IPS-18c (cell line): Measurements from ENCODE around the gene TMCC2.

ENCODE experiments used
- H3K4me3 ChIP-seq: 2 replicates; pipeline ENCODE4 v1.7.0; 2013; ENCODE audit warnings: low read depth, mild to moderate bottlenecking, low read length, moderate library complexity; ENCODE audit not compliant: insufficient read depth
- H3K9me3 ChIP-seq: one replicate; pipeline ENCODE4 v1.6.1; 2013; ENCODE audit warnings: mild to moderate bottlenecking, low read length, moderate library complexity; ENCODE audit not compliant: control insufficient read depth, insufficient read depth

Gene TMCC2

GRCh38 chr1:205319081-205320018 lies 91.6 kb downstream of the TMCC2 start:
- H3K9me3 ChIP-seq = no peaks in the 10 kb centered on the region
- peak overlapping the region; percentile 46 for H3K4me3 ChIP-seq

DNA sequence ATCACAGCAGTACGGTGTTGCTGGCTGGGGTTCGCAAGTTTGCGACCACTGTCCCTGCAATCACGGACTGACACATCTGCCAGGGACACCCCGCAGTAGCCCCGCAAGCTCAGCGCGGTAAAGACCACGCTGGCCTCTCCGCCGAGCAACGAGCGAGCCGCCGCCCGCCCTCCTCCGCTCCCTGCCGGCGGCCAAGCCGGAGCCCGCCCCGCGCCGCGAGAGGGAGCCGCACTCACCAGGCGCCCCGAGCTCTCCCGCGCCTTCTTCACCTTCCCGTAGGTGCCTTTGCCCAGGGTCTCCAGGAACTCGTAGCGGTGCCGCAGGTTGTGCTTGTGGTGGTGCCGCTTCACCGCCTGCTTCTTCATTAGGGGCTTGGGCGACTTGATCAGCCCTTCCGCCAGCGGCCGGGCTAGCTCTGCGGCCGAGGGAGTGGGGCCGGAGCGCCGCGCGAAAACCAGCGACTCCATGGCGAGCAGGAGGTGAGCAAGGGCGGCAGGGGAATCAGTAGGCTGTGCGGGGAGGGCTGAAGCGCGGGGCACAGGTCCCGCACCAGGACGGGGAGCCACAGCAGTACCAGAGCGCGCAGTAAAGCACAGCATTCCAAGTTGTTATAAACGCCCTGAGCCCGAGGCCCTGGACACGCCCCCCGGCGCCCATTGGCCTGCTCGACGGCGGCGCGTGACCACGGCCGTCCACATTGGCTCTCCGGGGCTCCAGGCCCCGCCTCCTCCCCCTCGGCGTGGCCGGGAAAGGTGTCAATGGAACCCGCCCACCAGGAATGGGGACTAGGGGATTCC lies 93.6 kb downstream of the TMCC2 start, which contains the start of gene NUAK2:
Gene NUAK2 (minus strand): TSS at position 584 of the 797 bp plus-strand sequence. CDS start 117 bp downstream, at position 467.
- H3K9me3 ChIP-seq = no peaks in the 10 kb centered on the region
- H3K4me3 ChIP-seq = peak within 1 kb of the TSS; percentile 73

GRCh38 chr1:205321959-205322283 lies 94.2 kb downstream of the TMCC2 start:
- H3K4me3 ChIP-seq = no peak overlapping the region

More at GRCh38 chr1:205321959-205322283, 94.2 kb downstream of the TMCC2 start:
- H3K9me3 ChIP-seq = no peaks in the 10 kb centered on the region
